ENCODE measurements around the gene MAP4K4.

DNA sequence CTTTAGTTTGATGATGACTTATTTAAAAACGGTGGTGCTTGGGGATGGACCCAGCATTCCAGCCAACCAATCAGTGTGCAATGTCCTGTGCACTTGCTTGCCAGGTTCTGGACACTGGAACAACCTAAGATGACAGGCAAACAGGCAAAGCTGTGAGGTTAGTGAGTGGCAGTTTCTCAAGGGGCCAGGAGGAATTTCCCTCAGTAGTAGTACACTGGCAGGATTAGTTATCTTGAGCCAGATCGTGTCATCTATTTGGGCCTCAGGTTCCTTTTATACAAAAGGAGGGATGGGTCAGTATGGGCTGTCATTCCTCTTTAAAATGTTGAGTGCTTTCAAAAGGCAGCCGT, 26.6 kb downstream of the MAP4K4 start:
- TF ChIP-seq, protein P1, sequence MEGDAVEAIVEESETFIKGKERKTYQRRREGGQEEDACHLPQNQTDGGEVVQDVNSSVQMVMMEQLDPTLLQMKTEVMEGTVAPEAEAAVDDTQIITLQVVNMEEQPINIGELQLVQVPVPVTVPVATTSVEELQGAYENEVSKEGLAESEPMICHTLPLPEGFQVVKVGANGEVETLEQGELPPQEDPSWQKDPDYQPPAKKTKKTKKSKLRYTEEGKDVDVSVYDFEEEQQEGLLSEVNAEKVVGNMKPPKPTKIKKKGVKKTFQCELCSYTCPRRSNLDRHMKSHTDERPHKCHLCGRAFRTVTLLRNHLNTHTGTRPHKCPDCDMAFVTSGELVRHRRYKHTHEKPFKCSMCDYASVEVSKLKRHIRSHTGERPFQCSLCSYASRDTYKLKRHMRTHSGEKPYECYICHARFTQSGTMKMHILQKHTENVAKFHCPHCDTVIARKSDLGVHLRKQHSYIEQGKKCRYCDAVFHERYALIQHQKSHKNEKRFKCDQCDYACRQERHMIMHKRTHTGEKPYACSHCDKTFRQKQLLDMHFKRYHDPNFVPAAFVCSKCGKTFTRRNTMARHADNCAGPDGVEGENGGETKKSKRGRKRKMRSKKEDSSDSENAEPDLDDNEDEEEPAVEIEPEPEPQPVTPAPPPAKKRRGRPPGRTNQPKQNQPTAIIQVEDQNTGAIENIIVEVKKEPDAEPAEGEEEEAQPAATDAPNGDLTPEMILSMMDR (IDR thresholded peaks at IDR 0.05; ENCODE audit: insufficient read depth, low read length, poor library complexity, severe bottlenecking) = no peak
- TF ChIP-seq EZH2phosphoT487 (conservative IDR thresholded peaks at IDR 0.05; ENCODE audit: low read length) = no peak
